GM10248 (cell line): ENCODE data around the gene ENOX2.

Source experiments
- CTCF ChIA-PET: fragments of 300-600 bp; sonication (Branson Sonifier 250); formaldehyde crosslinking; extraction: SDS; loops from one replicate; lab custom pipeline; 2021; ENCODE audit warnings: antibody characterized with exemption; lab: Yijun Ruan, JAX
- POLR2A ChIA-PET: fragments of 350-650 bp; sonication (Branson Sonifier 250); formaldehyde crosslinking; extraction: SDS; loops from one replicate; lab custom pipeline; 2020; ENCODE audit warnings: antibody characterized with exemption; lab: Yijun Ruan, JAX
- DNase-seq: peaks from one replicate; pipeline ENCODE4 v3.0.0; 2012; ENCODE audit errors: extremely low spot score
- CTCF ChIP-seq: IDR thresholded peaks from 2 replicates; pipeline ENCODE4 v1.5.1; 2012; ENCODE audit warnings: mild to moderate bottlenecking, low read depth; ENCODE audit errors: extremely low read depth, missing control alignments, control extremely low read depth

Gene ENOX2

GRCh38 chrX:130606425-130606824, 296.6 kb downstream of the ENOX2 start:
- CTCF ChIA-PET = interaction anchor here (1.2 kb wide), 1 partner anchor 9 kb away, joined by 3 read pairs; no protein-coding TSS in a partner anchor
- no peak for TF ChIP-seq CTCF
- POLR2A ChIA-PET = no interaction called here
- no peak for DNase-seq

DNA sequence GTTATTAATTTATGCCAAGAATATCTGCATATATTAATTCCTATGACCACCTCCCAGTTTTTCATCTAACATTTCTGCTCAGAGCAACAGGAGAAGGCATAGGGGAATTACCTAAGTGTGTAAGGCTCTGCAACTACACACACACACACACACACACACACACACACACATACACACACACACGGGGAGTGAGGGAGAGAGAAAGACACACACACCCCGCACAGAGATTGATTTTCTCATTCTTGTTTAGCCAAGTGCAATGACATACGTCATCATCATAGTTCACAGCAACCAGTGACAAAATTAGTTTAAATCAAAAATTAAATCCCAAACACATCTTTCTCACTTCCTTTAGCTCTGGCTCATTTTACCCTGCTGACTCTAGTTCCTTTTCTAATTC, 298.1 kb downstream of the ENOX2 start:
- no peak for TF ChIP-seq CTCF
- no peak for DNase-seq
- ChIA-PET POLR2A (no interaction called here), CTCF (no interaction called here)

GRCh38 chrX:130594453-130594916, 308.5 kb downstream of the ENOX2 start:
- ChIA-PET CTCF (interaction anchor here (1.4 kb wide), 1 partner anchor 19 kb away, joined by 5 read pairs; no protein-coding TSS in a partner anchor), POLR2A (no interaction called here)
- no peak for TF ChIP-seq CTCF
- DNase-seq = no peak

GRCh38 chrX:130593911-130594310, 309.1 kb downstream of the ENOX2 start:
- CTCF ChIA-PET = interaction anchor here (1.4 kb wide), 1 partner anchor 18 kb away, joined by 5 read pairs; no protein-coding TSS in a partner anchor

DNA sequence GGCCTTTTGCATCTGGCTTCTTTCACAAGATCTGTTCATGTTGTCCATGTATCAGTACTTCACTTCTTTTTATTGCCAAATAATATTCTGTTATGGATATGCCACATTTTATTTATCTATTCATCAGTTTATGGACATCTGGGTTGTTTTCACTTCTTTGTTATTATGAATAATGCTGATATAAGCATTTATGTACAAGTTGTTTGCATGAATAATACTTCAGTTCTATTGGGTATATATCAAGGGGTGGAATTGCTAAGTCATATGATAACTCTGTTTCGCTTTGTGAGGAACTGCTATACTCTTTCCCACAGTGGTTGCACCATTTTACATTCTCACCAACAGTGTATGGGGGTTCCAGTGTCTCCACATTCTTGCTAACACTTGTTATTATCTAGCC, 310.8 kb downstream of the ENOX2 start:
- DNase-seq = no peak
- no peak for TF ChIP-seq CTCF
- POLR2A ChIA-PET = no interaction called here
- CTCF ChIA-PET = no interaction called here

More at GRCh38 chrX:130593911-130594310, 309.1 kb downstream of the ENOX2 start:
- DNase-seq = no peak
- POLR2A ChIA-PET = no interaction called here
- TF ChIP-seq CTCF = no peak

- no peak for DNase-seq
- ChIA-PET POLR2A (no interaction called here), CTCF (no interaction called here)
- TF ChIP-seq CTCF = no peak
Observed at GRCh38 chrX:130578906-130579305, 324.1 kb downstream of the ENOX2 start.
